Uterus (tissue), 2 donors: ENCODE data around the gene TNKS2.

Experiments
- POLR2A ChIP-seq, 2 donors: fragments of 450-650 bp; IDR thresholded peaks; one replicate each; pipeline ENCODE4 v1.6.1; 2016; ENCODE audit warnings: antibody characterized with exemption in 2 of 2, mild to moderate bottlenecking in 1 of 2, moderate library complexity in 1 of 2
- TF ChIP-seq, protein P1 (sequence below), 4 experiments: fragments of 200-600 bp in 2 of 4; fragments of 450-650 bp in 2 of 4; sonication (generic) in 2 of 4; IDR thresholded peaks; one replicate each; pipeline ENCODE4 v1.5.1; 2016 to 2019; ENCODE audit warnings: antibody characterized with exemption in 4 of 4, mild to moderate bottlenecking in 2 of 4, moderate library complexity in 1 of 4

GRCh38 chr10:91782539-91782938 lies 15.7 kb upstream of the TNKS2 start:
- TF ChIP-seq, protein P1, sequence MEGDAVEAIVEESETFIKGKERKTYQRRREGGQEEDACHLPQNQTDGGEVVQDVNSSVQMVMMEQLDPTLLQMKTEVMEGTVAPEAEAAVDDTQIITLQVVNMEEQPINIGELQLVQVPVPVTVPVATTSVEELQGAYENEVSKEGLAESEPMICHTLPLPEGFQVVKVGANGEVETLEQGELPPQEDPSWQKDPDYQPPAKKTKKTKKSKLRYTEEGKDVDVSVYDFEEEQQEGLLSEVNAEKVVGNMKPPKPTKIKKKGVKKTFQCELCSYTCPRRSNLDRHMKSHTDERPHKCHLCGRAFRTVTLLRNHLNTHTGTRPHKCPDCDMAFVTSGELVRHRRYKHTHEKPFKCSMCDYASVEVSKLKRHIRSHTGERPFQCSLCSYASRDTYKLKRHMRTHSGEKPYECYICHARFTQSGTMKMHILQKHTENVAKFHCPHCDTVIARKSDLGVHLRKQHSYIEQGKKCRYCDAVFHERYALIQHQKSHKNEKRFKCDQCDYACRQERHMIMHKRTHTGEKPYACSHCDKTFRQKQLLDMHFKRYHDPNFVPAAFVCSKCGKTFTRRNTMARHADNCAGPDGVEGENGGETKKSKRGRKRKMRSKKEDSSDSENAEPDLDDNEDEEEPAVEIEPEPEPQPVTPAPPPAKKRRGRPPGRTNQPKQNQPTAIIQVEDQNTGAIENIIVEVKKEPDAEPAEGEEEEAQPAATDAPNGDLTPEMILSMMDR (IDR thresholded peaks at IDR 0.05) = no peak
- TF ChIP-seq POLR2A (IDR thresholded peaks at IDR 0.05) = no peak
